GM19372 (cell line): Measurements from ENCODE around the gene LSM14A.

Experiments used
- ATAC-seq: cut with Tn5 transposase; IDR thresholded peaks from one replicate; pipeline ENCODE4 v1.9.1; 2021; ENCODE audit warnings: mild to moderate bottlenecking, low read depth, moderate library complexity; ENCODE audit not compliant: unreplicated experiment

Gene LSM14A

DNA sequence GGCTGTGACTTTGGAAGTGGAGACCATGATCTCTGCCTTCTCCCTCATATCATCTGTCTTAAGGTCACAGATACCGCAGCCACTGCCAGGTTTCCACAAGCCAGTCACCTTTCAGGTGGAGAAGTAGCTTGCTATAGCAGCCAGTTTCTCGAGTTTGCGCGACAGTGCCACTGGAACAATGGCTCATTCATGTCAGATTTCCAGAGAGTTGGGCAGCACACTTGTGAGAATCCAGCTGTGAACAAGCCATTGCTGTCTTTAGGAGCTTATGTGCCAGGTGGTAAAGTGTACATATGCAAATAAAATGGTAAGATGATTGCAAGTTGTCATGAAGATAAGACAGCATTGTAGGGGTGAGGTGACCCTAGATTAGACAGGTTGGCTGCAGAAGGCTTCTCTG, 104.3 kb downstream of the LSM14A start:
- no peak for ATAC-seq

DNA sequence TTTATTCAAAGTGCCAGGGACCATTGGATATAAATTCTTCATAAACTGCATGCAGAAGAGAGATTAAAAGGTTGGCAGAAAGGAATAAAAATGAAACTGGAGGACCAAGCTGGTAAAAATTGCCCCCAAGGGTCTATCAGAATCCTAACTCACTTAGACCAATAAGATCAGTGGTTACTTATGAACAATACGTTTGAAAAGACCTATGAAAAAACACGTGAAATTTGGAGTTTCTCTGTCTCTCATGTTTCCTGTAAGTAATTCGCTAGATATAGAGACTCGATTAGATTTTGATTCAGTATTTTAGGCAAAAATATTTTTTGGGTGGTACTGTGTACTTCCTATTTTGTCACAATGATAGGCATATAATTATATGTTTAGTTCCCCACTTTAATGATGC, 104.9 kb downstream of the LSM14A start:
- ATAC-seq: no peak

DNA sequence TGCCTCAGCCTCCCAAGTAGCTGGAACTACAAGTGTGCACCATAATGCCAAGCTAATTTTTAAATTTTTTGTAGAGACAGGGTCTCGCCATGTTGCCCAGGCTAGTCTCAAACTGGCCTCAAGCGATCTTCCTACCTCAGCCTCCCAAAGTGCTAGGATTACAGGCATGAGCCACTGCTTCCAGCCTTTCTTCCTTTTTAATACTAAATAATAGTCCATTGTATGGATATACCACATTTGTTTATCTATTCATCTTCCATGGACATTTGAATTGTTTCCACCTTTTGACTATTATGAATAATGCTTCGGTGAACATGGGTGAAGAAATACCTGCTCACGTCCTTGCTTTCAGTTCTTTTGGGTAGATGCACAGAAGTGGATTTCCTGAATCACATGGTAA, 106.5 kb downstream of the LSM14A start:
- ATAC-seq: no peak
